ENCODE measurements around the gene ATP8A2.
"Not testable (repeated sequence)": the region's sequence is repeated elsewhere in the genome, so short reads cannot be mapped to it uniquely, and the experiment has no call there.

DNA sequence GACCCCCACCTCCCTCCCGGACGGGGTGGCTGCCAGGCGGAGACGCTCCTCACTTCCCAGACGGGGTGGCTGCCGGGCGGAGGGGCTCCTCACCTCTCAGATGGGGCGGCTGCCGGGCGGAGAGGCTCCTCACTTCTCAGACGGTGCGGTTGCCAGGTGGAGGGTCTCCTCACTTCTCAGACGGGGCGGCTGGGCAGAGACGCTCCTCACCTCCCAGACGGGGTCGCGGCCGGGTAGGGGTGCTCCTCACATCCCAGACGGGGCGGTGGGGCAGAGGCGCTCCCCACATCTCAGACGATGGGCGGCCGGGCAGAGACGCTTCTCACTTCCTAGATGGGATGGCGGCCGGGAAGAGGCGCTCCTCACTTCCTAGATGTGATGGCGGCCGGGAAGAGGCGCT is 141.3 kb downstream of the ATP8A2 start:
- TF ChIP-seq EP300, POLR2AphosphoS5 (IDR thresholded peaks at IDR 0.05): not testable (repeated sequence)
- TF ChIP-seq, protein P1, sequence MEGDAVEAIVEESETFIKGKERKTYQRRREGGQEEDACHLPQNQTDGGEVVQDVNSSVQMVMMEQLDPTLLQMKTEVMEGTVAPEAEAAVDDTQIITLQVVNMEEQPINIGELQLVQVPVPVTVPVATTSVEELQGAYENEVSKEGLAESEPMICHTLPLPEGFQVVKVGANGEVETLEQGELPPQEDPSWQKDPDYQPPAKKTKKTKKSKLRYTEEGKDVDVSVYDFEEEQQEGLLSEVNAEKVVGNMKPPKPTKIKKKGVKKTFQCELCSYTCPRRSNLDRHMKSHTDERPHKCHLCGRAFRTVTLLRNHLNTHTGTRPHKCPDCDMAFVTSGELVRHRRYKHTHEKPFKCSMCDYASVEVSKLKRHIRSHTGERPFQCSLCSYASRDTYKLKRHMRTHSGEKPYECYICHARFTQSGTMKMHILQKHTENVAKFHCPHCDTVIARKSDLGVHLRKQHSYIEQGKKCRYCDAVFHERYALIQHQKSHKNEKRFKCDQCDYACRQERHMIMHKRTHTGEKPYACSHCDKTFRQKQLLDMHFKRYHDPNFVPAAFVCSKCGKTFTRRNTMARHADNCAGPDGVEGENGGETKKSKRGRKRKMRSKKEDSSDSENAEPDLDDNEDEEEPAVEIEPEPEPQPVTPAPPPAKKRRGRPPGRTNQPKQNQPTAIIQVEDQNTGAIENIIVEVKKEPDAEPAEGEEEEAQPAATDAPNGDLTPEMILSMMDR (IDR thresholded peaks at IDR 0.05) = not testable (repeated sequence)
